ENCODE data around the gene IGSF21. TPM values are rescaled to one million over a fixed set of nuclear protein-coding genes. Genes with fewer than 3 reads are reported as not detected.

The IGSF21 gene
- total and polyA plus RNA-seq, 2 of the 8 experiments (the other 6 are each of a cell fraction or from before 2014, with no cell fraction given): 22.5 to 28.5 TPM

DNA sequence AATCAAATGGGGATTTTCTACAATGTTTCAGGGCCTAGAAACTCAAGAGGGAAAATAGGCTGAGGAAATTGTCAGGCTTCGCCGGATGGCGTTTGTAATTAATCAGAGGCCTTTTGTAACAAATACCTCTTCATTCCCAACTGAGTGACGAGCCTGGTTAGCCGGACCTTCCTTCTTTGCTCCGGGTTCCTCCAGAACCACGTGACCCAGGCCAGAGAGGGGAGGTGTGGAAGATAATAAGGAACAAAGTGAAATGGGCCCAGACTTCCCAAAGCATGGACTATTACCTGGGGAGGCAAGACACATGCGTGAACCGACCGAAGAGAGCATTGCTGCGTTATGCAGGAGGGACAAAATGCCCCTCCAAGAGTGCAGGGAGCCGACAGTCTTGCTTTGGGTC is 7.5 kb upstream of the IGSF21 start:
- no peak overlapping the region for H3K4me2 ChIP-seq (ENCODE audit: insufficient read depth in 1 of 2, low read depth in 2 of 2, low read length in 2 of 2)
- H4K91ac ChIP-seq (replicated peaks; ENCODE audit: insufficient read length, low read length): no peak overlapping the region
- no peak overlapping the region for H3K18ac ChIP-seq (ENCODE audit: extremely low read depth, low read length)
- no peak overlapping the region for H2AK5ac ChIP-seq (ENCODE audit: low read depth, low read length)
- POLR2A ChIA-PET (ENCODE audit: partially characterized antibody): interaction anchor here (0.8 to 1.6 kb wide), 2 partner anchors 9 to 175 kb away, joined by 3 to 7 read pairs; no protein-coding TSS in a partner anchor
- no peak overlapping the region for H2BK120ac ChIP-seq (replicated peaks; ENCODE audit: low read depth, low read length)
- no peak overlapping the region for H3K56ac ChIP-seq (replicated peaks; ENCODE audit: insufficient read length, low read depth, low read length)
- H3K4me3 ChIP-seq (ENCODE audit: extremely low read depth in 1 of 4, insufficient read depth in 2 of 4, low read depth in 3 of 4, low read length in 4 of 4): no peak overlapping the region
- H3K23me2 ChIP-seq (ENCODE audit: low read depth, low read length): peaks cover 4% of the 10 kb centered on the region; the same call in 1 of the 2 replicates
- H3K14ac ChIP-seq (ENCODE audit: insufficient read length): no peak overlapping the region
- H3K27me3 ChIP-seq (replicated peaks in 1 of 4; ENCODE audit: control insufficient read depth in 3 of 4, extremely low read depth in 1 of 4, insufficient read depth in 3 of 4, low read length in 3 of 4): peaks cover 0 to 18% (median 4%) of the 10 kb centered on the region in 4 experiments; a peak in 4 of 7 replicates
- 87% methylated on average over 12 of the region's 12 CpGs; no CpG with 5 or more reads in 1 of the 2 experiments for WGBS, 2 experiments (ENCODE audit: extremely low coverage in 1 of 2, insufficient coverage in 1 of 2, insufficient read length in 1 of 2, insufficient replicate concordance in 2 of 2, low coverage in 1 of 2, low lambda C conversion rate in 2 of 2, missing lambda C conversion rate in 1 of 2)
- peaks cover 0 to 5% (median 0%) of the 10 kb centered on the region in 4 experiments; a peak in 1 of 7 replicates for H3K4me1 ChIP-seq (replicated peaks in 1 of 4; ENCODE audit: control insufficient read depth in 3 of 4, insufficient read depth in 4 of 4, low read length in 3 of 4)
- no peak overlapping the region for H3K23ac ChIP-seq (ENCODE audit: insufficient read length)
- peak overlapping the region; percentile 46; the same call in 1 of the 2 replicates for H2BK12ac ChIP-seq (ENCODE audit: low read depth, low read length)
- H2AFZ ChIP-seq (ENCODE audit: low read length): no peak overlapping the region
- no peak for DNase-seq (ENCODE audit: low read depth in 1 of 2, low spot score in 2 of 2)
- H3K27ac ChIP-seq (ENCODE audit: low read depth, low read length): no peak overlapping the region
- TF ChIP-seq CHD1 (IDR thresholded peaks at IDR 0.05; ENCODE audit: low read depth, low read length): no peak
- no peak overlapping the region for H2BK20ac ChIP-seq (ENCODE audit: low read length)
- no peaks in the 10 kb centered on the region for H3K36me3 ChIP-seq (ENCODE audit: control insufficient read depth in 2 of 4, insufficient read depth in 4 of 4, low read length in 3 of 4)
- no peaks in the 10 kb centered on the region for H3K79me2 ChIP-seq (ENCODE audit: control insufficient read depth in 1 of 2, insufficient read depth in 2 of 2, low read length in 2 of 2)
- no peak overlapping the region for H4K8ac ChIP-seq (ENCODE audit: extremely low read depth, insufficient read depth, low read length)
- H4K5ac ChIP-seq (ENCODE audit: insufficient read length, low read depth, low read length): no peak overlapping the region
- FAIRE-seq: no peak
- H3K4ac ChIP-seq (replicated peaks; ENCODE audit: insufficient read length, low read depth, low read length): no peak overlapping the region
- H3K79me1 ChIP-seq (ENCODE audit: low read depth, low read length): no peaks in the 10 kb centered on the region
- no peak overlapping the region for H3K9ac ChIP-seq (replicated peaks in 1 of 4; ENCODE audit: extremely low read depth in 1 of 4, low read depth in 3 of 4, low read length in 3 of 4)
- H2BK5ac ChIP-seq (ENCODE audit: low read depth, low read length): no peak overlapping the region
- H4K20me1 ChIP-seq (replicated peaks in 1 of 2; ENCODE audit: control insufficient read depth in 1 of 2, insufficient read depth in 2 of 2, low read length in 2 of 2): peaks cover 0 to 7% of the 10 kb centered on the region in 2 experiments
- H3K9me3 ChIP-seq (ENCODE audit: insufficient read depth in 2 of 2, low read depth in 1 of 2, low read length in 1 of 2): peaks cover 1 to 2% of the 10 kb centered on the region in 2 experiments; a peak in 2 of 4 replicates
- H2BK15ac ChIP-seq (ENCODE audit: low read length): no peak overlapping the region
- CTCF ChIA-PET (ENCODE audit: partially characterized antibody): interaction anchor here (0.7 to 4.4 kb wide), 57 partner anchors 9 to 476 kb away, joined by 3 to 34 read pairs (median 5); partner anchors contain the start of gene IGSF21
